ACC112 (cell line): Measurements from ENCODE around the gene SMOC2.
"Not testable (repeated sequence)": the region's sequence is repeated elsewhere in the genome, so short reads cannot be mapped to it uniquely, and the experiment has no call there.

Experiments
- H2AFZ ChIP-seq: fragments of 200-600 bp; sonication (generic); one replicate; pipeline ENCODE4 v1.6.0; 2017; ENCODE audit warnings: antibody characterized with exemption, low read length; ENCODE audit not compliant: unreplicated experiment
- H3K27ac ChIP-seq: fragments of 200-600 bp; sonication (generic); 2 replicates; pipeline ENCODE4 v1.5.1; 2014; ENCODE audit warnings: low read depth, mild to moderate bottlenecking, antibody characterized with exemption, low read length, moderate library complexity
- H3K27me3 ChIP-seq: fragments of 200-600 bp; sonication (generic); 2 replicates; pipeline ENCODE4 v1.6.1; 2014; ENCODE audit warnings: mild to moderate bottlenecking, antibody characterized with exemption, low read length, moderate library complexity, mixed read lengths; ENCODE audit not compliant: insufficient read depth
- H3K36me3 ChIP-seq: fragments of 200-600 bp; sonication (generic); 2 replicates; pipeline ENCODE4 v1.6.1; 2016; ENCODE audit warnings: mild to moderate bottlenecking, antibody characterized with exemption, low read length, moderate library complexity, mixed read lengths; ENCODE audit not compliant: insufficient read depth
- H3K4me1 ChIP-seq: fragments of 200-600 bp; sonication (generic); one replicate; pipeline ENCODE4 v1.6.1; 2016; ENCODE audit warnings: low read length, mixed read lengths; ENCODE audit not compliant: insufficient read depth, unreplicated experiment, control insufficient read depth
- H3K4me3 ChIP-seq: fragments of 200-600 bp; sonication (generic); 2 replicates; pipeline ENCODE4 v1.5.1; 2014; ENCODE audit warnings: mild to moderate bottlenecking, low read depth, low read length
- H3K79me2 ChIP-seq: fragments of 200-600 bp; sonication (generic); one replicate; pipeline ENCODE4 v1.6.0; 2016; ENCODE audit warnings: low read length; ENCODE audit not compliant: control insufficient read depth, unreplicated experiment, insufficient read depth

Gene SMOC2

DNA sequence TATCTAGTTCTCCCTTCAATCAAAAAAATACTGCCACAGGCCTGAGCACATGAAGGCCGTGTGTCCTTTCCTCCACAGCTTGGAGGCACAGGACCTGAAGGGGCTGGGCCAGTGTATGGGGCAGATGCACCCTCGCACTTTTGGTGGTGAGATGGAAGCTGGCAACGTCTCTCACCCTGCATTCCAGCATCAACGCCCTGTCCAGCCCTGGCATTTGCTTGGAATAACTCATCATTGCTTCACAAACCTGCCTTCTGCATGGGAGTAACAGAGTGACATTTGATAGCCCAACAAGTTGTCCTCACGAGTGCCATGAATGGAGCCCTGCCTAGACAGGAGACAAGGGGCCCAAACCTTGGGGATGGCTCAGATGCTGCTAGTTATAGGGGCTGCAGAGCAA is 257.9 kb downstream of the SMOC2 start:
- no peak overlapping the region for H3K27ac ChIP-seq
- H2AFZ ChIP-seq: no peak overlapping the region
- no peaks in the 10 kb centered on the region for H3K36me3 ChIP-seq
- H3K79me2 ChIP-seq: no peaks in the 10 kb centered on the region
- no peak overlapping the region for H3K4me3 ChIP-seq
- H3K4me1 ChIP-seq: no peaks in the 10 kb centered on the region
- no peaks in the 10 kb centered on the region for H3K27me3 ChIP-seq

DNA sequence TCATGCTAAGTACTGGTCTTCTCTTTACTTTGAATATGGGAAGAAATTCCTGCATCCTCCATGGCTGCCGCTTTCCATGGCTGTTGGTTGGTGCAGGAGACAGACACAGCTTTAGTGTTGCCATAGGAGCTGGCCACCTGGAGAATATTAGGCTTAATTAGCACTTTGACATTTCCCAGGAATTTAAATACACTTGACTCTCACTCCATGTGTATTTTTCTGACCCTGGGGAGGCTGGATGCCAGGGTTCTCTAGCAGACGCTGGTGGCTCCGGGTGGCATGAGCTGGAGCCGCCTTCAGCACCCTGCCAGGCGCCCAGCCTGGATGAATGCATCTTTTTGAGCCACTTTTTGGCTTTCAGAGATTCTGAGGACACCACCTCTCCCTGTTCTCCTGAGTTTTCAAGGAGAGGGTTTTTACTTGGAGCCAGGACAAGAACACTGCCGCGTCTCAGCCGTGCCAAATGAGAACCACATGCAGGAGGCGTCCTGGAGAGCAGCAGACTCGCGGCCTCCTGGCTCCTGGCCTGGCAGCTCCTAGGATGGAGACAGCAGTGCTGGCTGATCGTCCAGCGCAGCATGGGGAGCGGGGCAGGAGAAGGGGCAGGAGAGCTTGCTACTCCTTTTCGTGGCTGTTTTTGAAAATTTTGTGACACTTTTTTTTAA is 258.8 kb downstream of the SMOC2 start:
- Histone ChIP-seq H3K79me2 (no peaks in the 10 kb centered on the region), H3K27ac (no peak overlapping the region), H2AFZ (no peak overlapping the region), H3K36me3 (no peaks in the 10 kb centered on the region), H3K4me3 (no peak overlapping the region), H3K4me1 (no peaks in the 10 kb centered on the region), H3K27me3 (no peaks in the 10 kb centered on the region)

DNA sequence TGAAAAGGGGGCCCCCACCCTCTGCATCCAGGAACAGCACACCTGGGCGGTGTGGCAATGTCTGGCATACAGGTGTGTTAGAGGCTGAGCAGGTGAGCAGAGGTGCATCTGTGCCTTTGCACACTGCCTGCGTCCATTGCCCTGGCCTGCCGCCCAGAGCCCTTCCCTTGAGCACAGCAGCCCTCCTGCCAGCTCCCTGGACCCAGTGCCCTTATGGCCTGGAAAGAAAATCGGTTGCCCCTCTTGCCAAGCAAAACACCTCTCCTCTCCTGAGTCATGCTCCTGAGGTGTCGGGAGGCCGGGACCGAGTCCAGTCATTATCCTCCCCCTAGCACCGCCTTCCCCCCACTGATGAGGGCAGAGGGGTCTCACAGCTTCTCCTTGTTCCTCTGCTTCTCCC is 259.9 kb downstream of the SMOC2 start:
- no peaks in the 10 kb centered on the region for H3K4me1 ChIP-seq
- H2AFZ ChIP-seq: no peak overlapping the region
- H3K27ac ChIP-seq: no peak overlapping the region
- H3K27me3 ChIP-seq: no peaks in the 10 kb centered on the region
- no peak overlapping the region for H3K4me3 ChIP-seq
- no peaks in the 10 kb centered on the region for H3K79me2 ChIP-seq
- H3K36me3 ChIP-seq: no peaks in the 10 kb centered on the region

DNA sequence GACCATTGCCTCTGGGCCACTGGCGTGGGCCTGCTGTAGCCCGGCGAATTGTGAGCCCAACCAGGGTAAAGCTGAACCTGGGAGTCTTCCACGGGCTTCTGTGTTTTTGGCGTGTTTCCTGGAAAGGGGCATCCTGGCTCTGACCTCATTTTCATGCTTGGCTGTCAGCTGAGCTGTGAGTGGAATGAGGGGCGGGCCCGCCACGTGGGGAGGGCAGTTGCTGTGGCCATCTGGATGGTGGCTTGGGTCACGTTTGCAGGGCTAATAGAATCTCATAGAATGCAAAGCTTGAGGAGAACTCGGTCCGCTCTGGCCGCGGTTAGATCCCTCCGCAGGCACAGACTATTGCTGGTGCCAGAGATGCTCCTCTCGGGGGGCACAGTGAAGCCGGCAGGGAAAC is 263.0 kb downstream of the SMOC2 start:
- Histone ChIP-seq H2AFZ (no peak overlapping the region), H3K4me1 (no peaks in the 10 kb centered on the region), H3K79me2 (no peaks in the 10 kb centered on the region), H3K36me3 (no peaks in the 10 kb centered on the region), H3K27me3 (no peaks in the 10 kb centered on the region), H3K4me3 (no peak overlapping the region), H3K27ac (no peak overlapping the region)

DNA sequence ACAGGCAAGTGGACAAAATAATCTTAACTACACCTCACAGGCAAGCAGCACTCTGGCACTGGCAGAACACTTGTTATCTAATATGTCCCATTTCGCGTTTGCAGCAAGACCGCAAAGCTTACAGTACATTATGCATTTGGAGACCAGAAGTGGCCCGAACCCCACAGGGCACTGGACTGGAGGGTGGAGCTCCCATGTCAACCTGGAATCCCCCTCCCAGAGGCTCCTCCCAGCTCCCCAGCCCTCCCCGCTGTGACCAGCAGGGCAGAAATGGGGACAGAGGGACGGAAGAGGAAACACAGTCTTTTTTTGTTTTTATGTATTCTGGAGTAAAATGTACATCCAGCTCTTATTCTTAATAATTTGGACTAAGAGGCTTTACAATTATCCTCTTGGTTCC is 263.7 kb downstream of the SMOC2 start:
- no peaks in the 10 kb centered on the region for H3K4me1 ChIP-seq
- H3K27me3 ChIP-seq: no peaks in the 10 kb centered on the region
- H3K36me3 ChIP-seq: no peaks in the 10 kb centered on the region
- H3K79me2 ChIP-seq: no peaks in the 10 kb centered on the region
- H2AFZ ChIP-seq: no peak overlapping the region
- no peak overlapping the region for H3K27ac ChIP-seq
- no peak overlapping the region for H3K4me3 ChIP-seq

DNA sequence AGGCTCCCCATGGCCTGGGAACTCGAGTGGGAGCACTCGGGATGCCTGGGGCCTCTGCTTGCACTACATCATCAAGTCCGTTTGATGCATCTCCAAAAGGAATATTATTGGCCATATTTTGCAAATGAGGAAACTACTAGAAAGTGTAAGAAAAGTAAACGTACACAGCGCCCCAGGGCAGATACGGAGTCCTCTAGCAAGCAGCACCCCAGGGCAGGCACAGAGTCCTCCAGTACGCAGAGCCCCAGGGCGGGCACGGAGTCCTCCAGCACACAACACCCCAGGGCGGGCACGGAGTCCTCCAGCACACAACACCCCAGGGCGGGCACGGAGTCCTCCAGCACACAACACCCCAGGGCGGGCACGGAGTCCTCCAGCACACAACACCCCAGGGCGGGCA is 264.3 kb downstream of the SMOC2 start:
- not testable (repeated sequence) for H3K79me2 ChIP-seq, H3K36me3 ChIP-seq, H3K27me3 ChIP-seq, H3K27ac ChIP-seq, H3K4me1 ChIP-seq, H3K4me3 ChIP-seq, H2AFZ ChIP-seq

DNA sequence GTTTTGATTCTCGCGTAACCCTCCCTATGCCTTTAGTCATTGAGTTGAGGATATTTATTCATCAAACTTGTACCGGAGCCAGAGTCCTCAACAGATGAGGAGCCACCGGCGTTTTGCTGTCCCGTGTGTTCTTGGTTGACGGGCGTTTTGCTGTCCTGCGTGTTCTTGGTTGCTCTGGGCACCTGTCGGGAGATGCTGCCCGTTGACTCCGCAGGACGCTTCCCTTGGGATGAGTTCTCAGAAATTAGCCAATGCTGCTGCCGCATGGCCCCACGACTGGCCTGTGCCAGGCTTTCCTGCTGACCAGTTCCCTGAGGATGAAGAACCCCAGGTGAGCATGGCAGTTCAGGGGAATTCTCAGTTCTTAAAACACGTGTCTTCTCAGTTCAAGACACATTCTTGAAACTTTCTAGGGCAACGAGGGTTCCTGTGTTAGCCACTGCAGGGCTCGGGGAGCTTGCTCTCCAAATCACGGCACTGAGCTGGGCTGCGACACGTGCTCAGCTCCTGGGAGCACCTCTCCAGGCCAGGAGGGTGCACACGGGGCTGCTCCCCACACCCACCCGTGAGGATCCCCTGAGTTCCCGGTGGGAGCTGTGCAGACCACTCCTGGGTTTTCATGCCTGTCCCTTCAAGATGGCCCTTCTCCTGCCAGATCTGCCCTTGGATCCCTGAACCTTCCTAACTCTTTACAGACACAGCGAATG is 265.6 kb downstream of the SMOC2 start:
- no peaks in the 10 kb centered on the region for H3K36me3 ChIP-seq
- no peaks in the 10 kb centered on the region for H3K27me3 ChIP-seq
- no peak overlapping the region for H2AFZ ChIP-seq
- H3K4me1 ChIP-seq: no peaks in the 10 kb centered on the region
- H3K27ac ChIP-seq: no peak overlapping the region
- no peak overlapping the region for H3K4me3 ChIP-seq
- no peaks in the 10 kb centered on the region for H3K79me2 ChIP-seq

DNA sequence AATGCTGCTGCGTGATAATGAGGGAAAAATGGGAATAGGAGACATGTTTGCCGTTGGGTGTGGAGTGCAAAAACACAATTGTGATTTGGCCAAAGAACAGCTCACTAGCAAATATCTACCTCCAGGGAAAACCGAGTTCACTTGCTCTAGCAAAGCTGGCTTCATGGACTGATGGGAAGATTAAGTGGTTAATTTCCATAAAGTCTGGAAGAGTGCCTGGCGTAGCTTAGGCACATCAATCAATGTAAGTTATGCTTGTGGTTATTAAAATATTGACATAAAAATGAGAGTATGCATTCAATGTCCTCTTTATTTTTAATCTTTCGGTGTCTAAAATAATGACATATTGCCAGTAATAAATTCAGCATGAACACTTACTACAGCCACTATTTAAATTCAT is 267.5 kb downstream of the SMOC2 start:
- Histone ChIP-seq H2AFZ (no peak overlapping the region), H3K27me3 (no peaks in the 10 kb centered on the region), H3K4me3 (no peak overlapping the region), H3K79me2 (no peaks in the 10 kb centered on the region), H3K4me1 (no peaks in the 10 kb centered on the region), H3K27ac (no peak overlapping the region), H3K36me3 (no peaks in the 10 kb centered on the region)

DNA sequence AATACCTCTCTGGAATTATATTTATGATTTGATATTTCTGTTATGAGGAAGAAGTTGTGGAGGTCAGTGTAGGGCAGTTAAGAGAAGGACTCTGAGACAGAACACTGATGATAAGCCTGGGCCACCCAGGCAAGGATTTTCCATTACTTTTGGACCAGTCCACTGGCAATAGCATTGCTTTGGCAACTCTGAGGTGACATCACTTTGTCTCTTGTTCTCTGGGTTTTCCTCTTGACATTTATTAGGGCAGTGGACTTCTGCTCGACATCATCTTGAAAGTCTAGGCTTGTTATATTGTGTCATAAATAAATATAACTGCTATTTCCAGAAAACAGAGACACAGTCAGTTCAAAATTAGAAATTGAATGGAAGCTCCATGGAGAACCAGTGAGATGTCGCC is 268.0 kb downstream of the SMOC2 start:
- Histone ChIP-seq H3K79me2 (no peaks in the 10 kb centered on the region), H3K4me1 (no peaks in the 10 kb centered on the region), H3K4me3 (no peak overlapping the region), H3K36me3 (no peaks in the 10 kb centered on the region), H3K27ac (no peak overlapping the region), H2AFZ (no peak overlapping the region), H3K27me3 (no peaks in the 10 kb centered on the region)

DNA sequence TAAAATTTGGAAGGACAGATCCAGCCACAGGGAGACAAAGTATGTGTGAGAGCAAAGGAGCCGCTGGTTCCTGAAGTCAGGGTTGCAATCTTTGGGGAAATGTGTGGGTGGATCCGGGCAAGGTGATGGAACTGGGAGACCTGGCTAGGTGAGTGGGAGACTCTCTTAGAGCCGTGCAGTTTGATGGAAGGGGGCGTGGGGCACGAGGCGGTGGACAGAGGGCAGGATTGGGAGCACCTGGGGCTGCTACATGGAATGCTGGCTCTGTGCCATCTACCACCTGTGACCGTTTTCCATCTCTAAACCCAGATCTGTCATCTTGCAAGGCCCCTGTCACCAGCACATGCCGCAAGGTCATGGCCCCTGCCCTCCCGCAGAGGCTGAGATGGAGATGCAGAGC is 268.4 kb downstream of the SMOC2 start:
- Histone ChIP-seq H3K27me3 (no peaks in the 10 kb centered on the region), H3K79me2 (no peaks in the 10 kb centered on the region), H3K4me3 (no peak overlapping the region), H2AFZ (no peak overlapping the region), H3K4me1 (no peaks in the 10 kb centered on the region), H3K36me3 (no peaks in the 10 kb centered on the region), H3K27ac (no peak overlapping the region)

DNA sequence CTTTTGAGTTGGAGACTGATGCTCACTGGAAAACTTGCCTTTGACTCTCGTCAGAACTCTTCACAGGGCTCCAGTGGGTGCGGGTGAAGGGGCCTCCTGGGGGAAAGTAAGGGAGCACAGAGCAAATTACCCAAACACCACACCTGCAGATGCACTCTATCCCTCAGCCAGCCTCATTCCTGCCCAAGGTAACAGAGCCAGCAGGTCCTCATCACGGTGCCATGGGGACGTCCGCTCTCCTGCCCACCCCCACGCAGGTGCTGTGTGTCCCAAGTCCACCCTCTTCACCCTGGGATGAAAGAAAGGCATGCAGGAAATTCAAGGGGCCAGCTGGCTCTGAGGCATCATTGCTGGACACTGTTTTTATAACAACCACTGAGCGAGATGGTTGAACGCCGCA is 269.0 kb downstream of the SMOC2 start:
- H3K27ac ChIP-seq: no peak overlapping the region
- H3K27me3 ChIP-seq: no peaks in the 10 kb centered on the region
- H3K79me2 ChIP-seq: no peaks in the 10 kb centered on the region
- H3K36me3 ChIP-seq: no peaks in the 10 kb centered on the region
- H2AFZ ChIP-seq: no peak overlapping the region
- H3K4me3 ChIP-seq: no peak overlapping the region
- no peaks in the 10 kb centered on the region for H3K4me1 ChIP-seq
